Measurements from ENCODE around the gene ZBTB44.
"Not testable (repeated sequence)": the region's sequence is repeated elsewhere in the genome, so short reads cannot be mapped to it uniquely, and the experiment has no call there.

The ZBTB44 gene

GRCh38 chr11:130310622-130311021 lies 4.1 kb downstream of the ZBTB44 start:
- DNase-seq (ENCODE audit: low read depth), result no peak

- no peak for DNase-seq (ENCODE audit: low read depth)
Measured at GRCh38 chr11:130308886-130309285, 5.8 kb downstream of the ZBTB44 start.

DNA sequence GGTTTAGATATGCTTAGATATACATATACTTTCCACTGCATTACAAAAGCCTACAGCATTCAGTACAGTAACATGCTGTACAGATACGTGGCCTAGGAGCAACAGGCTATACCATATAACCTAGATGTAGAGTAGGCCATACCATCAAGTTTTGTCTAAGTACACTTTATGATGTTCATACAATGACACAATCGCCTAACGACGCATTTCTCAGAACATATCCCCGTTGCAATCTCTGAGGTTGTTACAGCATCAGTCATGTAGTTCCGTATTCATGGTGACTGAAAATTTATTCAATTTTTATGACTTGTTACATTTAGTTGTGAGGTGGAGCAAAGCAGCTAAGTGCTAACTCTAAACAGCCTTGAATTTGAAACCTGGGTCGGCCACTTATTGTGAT lies 6.7 kb downstream of the ZBTB44 start:
- no peak for DNase-seq (ENCODE audit: low read depth)

DNA sequence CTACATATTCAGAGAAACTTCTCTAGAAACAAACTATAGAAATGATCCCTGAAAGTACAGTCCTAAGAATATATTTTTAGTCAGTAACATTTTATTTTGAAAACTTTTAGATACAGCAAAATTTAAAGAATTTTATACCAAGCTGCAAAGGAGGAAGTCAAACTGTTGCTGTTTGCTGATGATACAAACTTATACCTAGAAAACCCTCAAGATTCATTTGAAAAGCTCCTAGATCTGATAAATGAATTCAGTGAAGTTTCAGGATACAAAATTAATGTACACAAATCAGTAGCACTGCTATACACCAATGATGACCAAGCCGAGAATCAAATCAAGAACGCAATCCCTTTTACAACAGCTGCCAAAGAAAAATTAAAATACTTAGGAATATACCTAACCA lies 10.1 kb downstream of the ZBTB44 start:
- DNase-seq (ENCODE audit: low read depth), result no peak

- DNase-seq (ENCODE audit: low read depth), result no peak
Measured at GRCh38 chr11:130301002-130301401, 13.7 kb downstream of the ZBTB44 start.

DNA sequence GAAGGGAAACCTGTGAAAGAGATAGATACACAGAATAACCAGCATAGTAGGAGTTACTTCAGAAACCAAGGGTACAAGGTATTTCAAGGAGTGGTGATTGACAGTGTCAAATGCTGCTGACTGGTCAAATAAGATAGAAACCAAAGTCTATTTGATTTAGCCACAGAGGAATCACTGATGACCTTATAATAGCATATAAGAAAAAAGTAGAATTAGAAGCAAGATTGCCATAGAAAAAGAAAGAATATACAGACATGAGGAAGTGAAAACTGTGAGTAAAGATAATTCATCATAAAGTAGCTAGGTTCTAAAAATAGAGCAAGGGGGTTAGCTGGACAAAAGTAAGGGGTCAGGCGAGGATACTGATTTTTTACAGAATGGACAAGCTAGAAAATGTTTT lies 14.2 kb downstream of the ZBTB44 start:
- no peak for DNase-seq (ENCODE audit: low read depth)

DNA sequence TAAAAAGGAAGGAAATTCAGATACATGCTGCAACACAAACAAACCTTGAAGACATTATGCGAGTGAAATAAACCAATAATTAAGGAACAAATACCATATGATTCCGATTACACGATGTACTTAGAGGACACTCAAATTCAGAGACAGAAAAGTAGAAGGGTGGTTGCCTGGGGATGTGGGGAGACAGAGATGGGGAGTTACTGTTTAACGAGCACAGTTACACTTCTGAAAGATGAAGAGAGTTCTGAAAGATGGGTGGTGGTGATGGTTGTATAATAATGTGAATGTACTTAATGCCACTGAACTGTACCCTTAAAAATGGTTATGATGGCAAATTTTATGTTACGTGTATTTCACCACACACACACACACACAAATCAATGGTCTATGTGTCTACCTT lies 14.7 kb downstream of the ZBTB44 start:
- no peak for DNase-seq (ENCODE audit: low read depth)

DNA sequence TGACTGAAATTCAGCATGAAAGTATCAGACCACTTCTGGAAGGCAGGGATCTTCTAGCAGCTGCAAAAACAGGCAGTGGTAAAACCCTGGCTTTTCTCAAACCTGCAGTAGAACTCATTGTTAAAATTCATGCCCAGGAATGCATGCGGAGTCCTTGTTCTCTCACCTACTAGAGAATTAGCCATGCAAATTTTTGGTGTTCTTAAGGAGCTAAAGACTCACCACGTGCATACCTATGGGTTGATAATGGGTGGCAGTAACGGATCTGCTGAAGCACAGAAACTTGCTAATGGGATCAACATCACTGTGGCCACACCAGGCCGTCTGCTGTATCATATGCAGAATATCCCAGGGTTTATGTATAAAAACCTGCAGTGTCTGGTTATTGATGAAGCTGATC lies 19.1 kb downstream of the ZBTB44 start:
- no peak for DNase-seq (ENCODE audit: low read depth)

DNA sequence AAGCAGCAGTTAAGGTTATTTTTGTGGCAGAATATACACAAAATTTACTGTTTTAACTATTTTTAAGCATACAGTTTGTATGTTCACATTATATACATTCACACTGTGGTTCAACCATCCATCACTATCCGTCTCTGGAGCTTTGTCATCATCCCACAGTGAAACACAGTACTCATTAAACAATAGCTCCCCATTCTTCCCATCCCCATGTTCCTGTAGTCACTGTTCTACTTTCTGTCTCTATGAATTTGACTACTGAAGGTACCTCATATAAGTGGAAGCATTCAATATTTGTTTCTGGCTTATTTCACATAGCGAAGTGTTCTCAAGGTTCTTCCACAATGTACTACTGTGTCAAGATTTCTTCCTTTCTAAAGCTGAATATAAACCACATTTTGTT lies 32.6 kb downstream of the ZBTB44 start:
- DNase-seq (ENCODE audit: low read depth), result no peak

DNA sequence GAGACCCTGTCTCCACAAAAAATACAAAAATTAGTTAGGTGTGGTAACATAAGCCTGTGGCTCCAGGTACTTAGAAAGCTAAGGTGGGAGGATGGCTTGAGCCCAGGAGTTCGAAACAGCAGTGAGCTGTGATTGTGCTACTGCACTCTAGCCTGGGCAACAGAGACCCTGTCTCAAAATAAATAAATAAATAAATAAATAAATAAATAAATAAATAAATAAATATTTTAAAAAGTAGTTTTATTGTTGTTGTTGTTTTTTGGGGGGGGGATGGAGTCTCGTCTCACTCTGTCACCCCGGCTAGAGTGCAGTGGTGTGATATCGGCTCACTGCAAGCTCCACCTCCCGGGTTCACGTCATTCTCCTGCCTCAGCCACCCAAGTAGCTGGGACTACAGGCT lies 33.4 kb downstream of the ZBTB44 start:
- not testable (repeated sequence) for DNase-seq (ENCODE audit: low read depth)

- no peak for DNase-seq (ENCODE audit: low read depth)
Measured at GRCh38 chr11:130279989-130280388, 34.7 kb downstream of the ZBTB44 start.

DNA sequence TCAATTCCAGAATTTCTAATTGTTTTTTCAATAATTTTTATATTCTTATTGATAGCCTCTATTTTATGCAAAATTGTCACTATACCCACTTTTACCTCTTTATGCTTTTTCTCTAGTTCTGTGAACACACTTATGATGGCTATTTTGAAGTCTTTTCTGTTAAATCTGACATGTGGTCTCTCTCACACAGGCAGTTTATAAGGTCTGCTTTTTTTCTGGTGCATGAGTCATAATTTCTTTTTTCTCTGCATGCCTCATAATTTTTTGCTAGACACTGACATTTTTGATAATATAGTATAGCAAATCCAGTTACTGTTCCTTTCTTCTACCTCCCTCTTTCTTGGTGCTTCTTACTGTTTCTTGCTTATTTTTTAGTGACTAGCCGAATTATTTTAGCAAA lies 36.0 kb downstream of the ZBTB44 start:
- DNase-seq (ENCODE audit: low read depth), result no peak

- no peak for DNase-seq (ENCODE audit: low read depth)
Measured at GRCh38 chr11:130278151-130278550, 36.6 kb downstream of the ZBTB44 start.

- no peak for DNase-seq (ENCODE audit: low read depth)
Measured at GRCh38 chr11:130272336-130272735, 42.4 kb downstream of the ZBTB44 start.

- DNase-seq (ENCODE audit: low read depth), result no peak
Measured at GRCh38 chr11:130269326-130269943, 45.3 kb downstream of the ZBTB44 start.

DNA sequence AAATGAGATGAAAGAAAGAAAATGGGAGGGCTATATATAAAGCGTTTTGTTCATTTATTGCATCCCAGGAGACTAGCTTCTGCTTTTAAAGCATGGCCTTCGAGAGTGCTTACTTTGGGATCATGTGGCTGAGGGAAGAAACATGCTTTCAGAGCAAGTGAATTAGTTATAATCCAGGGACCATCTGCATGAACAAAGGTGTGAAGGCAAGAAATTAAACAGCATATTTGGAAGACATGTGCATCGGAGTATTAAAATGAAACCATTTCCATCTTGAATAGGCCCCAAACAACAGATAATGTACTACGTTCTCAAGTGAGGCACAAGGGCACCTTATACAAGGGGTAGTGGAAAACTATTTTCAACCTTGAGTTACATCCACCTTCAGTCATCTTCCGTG lies 51.4 kb downstream of the ZBTB44 start:
- no peak for DNase-seq (ENCODE audit: low read depth)

DNA sequence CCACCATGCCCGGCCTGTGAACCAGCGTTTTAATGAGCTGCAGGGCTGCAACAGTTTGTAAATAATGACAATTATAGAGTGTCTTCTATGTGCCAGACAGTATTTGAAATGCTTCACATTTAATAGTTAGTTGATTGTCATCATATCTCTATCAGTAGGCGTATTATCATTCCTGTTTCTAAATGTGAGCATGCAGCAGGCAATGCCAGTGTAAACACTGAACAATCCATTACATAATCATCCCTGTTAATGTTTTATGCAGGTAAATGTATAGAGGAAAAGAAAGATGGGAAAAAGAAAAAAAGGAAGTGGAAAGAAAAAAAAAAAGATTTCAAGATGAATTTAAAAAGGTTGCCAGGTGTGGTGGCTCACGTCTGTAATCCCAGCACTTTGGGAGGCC lies 52.3 kb downstream of the ZBTB44 start:
- DNase-seq (ENCODE audit: low read depth), result no peak

- no peak for DNase-seq (ENCODE audit: low read depth)
Measured at GRCh38 chr11:130261571-130261970, 53.1 kb downstream of the ZBTB44 start.

GRCh38 chr11:130260742-130261141 lies 54.0 kb downstream of the ZBTB44 start:
- DNase-seq (ENCODE audit: low read depth), result no peak

DNA sequence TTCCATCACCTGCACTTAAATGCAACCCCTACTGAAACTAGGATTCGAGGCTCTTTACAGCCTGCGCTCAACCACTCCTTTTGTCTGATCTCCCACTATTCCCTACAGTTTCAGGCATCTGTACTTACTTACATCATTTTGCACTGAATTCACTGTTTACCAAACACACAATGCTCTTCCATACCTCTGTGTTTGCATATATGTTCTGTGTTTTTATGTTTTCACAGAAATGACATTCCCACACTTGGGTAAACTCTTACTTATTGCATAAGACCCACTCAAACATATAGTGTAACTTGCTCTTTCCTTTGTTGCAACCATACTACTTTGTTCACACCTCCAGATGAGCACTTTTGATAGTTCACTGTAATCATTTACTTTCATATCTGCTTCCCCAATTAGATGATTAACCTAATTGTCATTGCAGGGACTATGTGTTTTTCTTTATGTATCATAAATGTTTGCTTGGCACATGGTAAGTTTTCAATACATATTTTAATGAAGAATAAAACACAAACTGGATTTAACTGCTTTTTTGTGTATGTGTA lies 54.6 kb downstream of the ZBTB44 start:
- no peak for DNase-seq (ENCODE audit: low read depth)

DNA sequence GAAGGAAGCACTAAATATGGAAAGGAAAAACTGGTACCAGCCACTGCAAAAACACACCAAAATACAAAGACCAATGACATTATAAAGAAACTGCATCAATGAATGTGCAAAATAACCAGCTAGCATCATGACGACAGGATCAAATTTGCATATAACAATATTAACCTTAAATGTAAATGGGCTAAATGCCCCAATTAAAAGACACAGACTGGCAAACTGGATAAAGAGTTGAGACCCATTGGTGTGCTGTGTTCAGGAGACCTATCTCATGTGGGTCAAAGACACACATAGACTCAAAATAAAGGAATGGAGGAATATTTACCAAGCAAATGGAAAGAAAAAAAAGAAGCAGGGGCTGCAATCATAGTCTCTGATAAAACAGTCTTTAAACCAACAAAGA lies 63.0 kb downstream of the ZBTB44 start:
- DNase-seq (ENCODE audit: low read depth), result not testable (repeated sequence)

DNA sequence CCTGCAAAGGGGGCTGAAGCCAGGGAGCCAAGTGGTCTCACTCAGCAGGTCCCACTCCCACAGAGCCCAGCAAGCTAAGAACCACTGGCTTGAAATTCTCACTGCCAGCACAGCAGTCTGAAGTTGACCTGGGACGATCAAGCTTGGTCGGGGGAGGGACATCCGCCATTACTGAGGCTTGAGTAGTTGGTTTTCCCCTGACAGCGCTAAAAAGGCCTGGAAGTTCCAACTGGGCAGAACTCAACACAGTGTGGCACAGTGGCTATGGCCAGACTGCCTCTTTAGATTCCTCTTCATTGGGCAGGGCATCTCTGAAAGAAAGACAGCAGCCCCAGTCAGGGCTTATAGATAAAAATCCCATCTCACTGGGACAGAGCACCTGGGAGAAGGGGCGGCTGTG lies 64.8 kb downstream of the ZBTB44 start:
- DNase-seq (ENCODE audit: low read depth), result not testable (repeated sequence)

DNA sequence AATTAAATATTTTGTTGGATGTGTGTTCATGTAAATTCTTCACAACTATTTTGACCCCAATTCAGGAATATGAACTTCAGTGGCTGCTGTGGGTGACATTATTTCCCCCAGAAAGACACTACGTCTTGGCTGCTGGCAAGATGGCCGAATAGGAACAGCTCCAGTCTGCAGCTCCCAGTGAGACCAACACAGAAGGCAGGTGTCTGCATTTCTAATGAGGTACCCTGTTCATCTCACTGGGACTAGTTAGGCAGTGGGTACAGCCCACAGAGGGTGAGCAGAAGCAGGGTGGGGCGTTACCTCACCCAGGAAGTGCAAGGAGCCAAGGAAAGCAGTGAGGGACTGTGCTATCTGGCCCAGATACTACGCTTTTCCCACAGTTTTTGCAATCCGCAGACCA lies 65.3 kb downstream of the ZBTB44 start:
- DNase-seq (ENCODE audit: low read depth), result no peak

GRCh38 chr11:130247319-130247718 lies 67.4 kb downstream of the ZBTB44 start:
- no peak for DNase-seq (ENCODE audit: low read depth)
